ENCODE measurements around the gene CDKAL1. TPM values are rescaled to one million over a fixed set of nuclear protein-coding genes. Genes with fewer than 3 reads are reported as not detected.
"Not testable (repeated sequence)": the region's sequence is repeated elsewhere in the genome, so short reads cannot be mapped to it uniquely, and the experiment has no call there.

The CDKAL1 gene
- total RNA-seq, 1 donor from 2014 or later = 46.5 TPM

DNA sequence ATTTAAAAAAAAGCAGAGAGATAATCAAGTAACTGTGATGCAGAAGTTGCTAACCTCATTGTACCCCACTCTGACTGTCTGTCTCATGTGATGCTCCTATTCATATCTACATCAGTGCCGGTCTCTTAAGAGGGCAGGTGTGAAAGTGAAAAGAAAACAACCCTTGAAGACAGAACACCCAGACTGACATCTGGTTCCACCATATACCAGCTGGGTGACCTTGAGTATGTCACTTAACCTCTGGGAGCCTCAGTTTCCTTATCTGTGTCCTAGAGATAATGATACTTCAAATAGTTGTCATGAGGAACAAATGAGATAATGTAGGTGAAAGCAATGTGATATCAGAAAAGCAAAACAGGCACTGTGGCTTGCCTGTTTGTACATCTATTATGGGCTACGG lies 632.5 kb downstream of the CDKAL1 start:
- FAIRE-seq = no peak

DNA sequence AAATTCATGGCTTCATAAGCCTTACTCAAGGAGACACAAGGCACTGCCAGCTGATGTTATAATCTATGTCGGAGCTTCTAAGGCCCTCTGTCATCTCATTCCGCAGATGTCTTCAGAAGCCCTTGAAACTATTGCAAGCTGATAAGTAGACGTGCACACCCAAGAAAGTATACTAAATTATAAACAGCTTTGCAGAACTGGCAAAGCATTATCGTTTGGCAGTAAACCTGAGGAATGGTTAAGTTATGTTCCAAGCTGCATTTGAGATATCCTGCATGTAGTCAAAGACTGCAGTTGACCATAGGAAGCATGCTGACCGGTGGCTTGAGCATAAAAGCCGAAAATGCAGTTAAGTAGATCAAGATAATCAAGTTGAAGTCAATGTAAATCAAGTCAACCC lies 633.5 kb downstream of the CDKAL1 start:
- DNase-seq (ENCODE audit: low spot score in 2 of 2) = no peak
- no peak for FAIRE-seq

More for the DNA sequence above, 632.5 kb downstream of the CDKAL1 start:
- DNase-seq (ENCODE audit: low spot score in 2 of 2) = no peak

DNA sequence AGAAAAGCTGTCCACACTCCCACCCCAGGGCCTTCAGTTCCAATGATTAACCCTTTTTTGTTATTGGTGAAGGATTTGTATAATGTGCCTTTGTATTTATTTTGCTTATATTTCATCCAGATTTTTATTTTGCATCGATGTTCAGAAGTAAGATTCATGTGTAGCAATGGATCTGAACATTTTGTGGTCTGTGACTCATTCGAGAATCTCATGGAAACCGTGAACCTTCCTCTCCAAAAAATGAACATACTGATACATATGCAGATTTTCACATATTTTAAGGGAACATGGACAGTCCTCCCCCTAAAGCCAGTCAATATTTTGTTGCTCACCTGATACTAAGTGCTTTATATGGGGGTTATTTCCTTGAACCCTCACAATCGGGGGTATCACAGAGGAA lies 637.5 kb downstream of the CDKAL1 start:
- FAIRE-seq = no peak

GRCh38 chr6:21173031-21173430 lies 638.8 kb downstream of the CDKAL1 start:
- no peak for DNase-seq (ENCODE audit: low spot score in 2 of 2)
- FAIRE-seq = no peak

More for the DNA sequence above, 637.5 kb downstream of the CDKAL1 start:
- no peak for DNase-seq (ENCODE audit: low spot score in 2 of 2)

- DNase-seq (ENCODE audit: low spot score in 2 of 2) = no peak
- FAIRE-seq = no peak
These were observed 639.4 kb downstream of the CDKAL1 start for GRCh38 chr6:21173678-21174077.

- no peak for DNase-seq (ENCODE audit: low spot score in 2 of 2)
- FAIRE-seq = no peak
These were observed 641.9 kb downstream of the CDKAL1 start for GRCh38 chr6:21176197-21176596.

DNA sequence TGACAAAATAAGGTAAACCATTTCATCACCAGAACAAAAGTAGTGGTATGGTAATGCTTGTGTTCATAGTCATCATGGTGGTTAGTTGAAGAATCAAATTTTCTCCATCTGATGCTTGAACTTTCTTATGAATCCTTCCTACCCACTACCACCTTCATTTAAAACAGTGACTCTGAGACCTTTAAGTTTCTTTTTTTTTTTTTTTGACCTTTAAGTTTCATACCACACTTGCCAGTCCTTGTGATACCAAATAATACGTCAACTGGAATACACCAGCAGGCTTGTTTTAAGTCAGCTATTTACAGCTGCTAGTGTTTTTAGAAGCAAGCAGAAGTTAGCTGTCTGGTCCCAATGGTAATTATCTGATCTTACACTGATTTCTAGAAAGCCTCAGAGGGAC lies 645.9 kb downstream of the CDKAL1 start:
- no peak for FAIRE-seq
- DNase-seq (ENCODE audit: low spot score in 2 of 2) = no peak

DNA sequence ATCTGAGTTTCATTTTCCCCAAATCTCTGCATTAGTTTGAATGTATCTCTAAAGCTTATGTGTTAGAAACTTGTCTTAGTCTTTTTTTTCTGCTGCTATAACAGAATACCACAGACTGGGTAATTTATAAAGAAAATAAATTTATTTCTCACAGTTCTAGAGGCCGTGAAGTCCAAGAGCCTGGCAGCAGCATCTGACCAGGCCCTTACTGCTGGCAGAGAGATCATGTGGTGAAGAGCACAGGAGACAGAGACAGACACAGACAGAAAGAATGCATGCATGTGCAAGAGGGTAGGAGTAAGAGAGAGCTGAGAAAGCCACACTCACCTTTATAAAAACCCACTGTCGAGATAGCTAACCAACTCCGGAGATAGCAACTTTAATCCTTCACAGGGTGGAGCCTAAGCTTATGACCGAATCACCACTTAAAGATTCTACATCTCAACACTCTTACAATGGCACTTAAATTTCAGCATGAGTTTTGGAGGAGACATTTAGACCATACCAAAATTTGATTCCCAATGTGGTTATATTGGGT lies 646.6 kb downstream of the CDKAL1 start:
- no peak for DNase-seq (ENCODE audit: low spot score in 2 of 2)
- FAIRE-seq = no peak

DNA sequence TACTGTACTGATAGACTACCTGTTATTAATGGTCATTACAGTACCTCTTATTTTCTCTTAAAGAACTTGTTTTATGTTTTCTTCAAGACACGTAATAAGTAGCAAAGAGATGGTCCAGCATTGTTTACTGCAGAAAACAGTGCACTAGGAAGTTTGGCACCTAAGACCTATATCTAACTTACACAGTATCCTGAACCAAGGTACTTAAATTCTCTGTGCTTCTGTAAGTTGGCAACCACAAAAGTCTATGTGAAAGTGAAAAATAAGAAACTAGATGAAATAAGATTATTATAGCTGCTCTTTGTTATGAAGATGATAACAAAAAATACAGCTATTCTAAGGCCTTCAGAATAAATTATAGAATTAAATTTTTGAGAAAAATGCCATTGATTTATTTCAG lies 647.6 kb downstream of the CDKAL1 start:
- no peak for FAIRE-seq
- DNase-seq (ENCODE audit: low spot score in 2 of 2) = no peak

GRCh38 chr6:21182589-21182988 lies 648.3 kb downstream of the CDKAL1 start:
- no peak for DNase-seq (ENCODE audit: low spot score in 2 of 2)
- FAIRE-seq = no peak

DNA sequence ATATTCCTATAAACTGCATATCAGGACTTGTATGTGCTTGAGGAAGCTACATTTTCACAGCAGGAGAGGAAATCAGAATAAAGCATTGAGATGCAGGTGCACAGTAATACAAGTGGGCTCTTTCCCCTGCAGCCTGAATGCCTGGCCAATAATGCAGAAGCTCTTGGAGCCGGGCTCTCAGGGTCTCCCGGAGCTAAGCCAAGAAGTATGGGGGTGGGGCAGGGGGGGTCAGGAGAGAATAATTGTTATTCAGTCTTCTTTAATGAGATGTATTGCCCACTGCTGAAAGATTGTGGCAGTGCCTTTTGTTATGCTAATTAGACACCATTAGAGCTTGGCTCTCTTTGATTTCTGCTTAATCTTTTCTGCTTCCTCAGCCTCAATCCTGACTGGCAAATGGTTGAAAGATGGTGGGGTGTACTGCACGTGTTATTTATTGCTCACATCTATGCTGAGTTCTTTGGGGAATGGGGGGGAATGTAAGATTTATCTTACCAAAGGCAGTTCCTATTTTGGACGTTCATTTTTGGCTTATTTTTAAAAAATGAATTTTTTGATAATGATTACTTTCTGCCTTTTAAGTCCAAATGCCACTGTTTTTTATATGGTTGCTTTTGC lies 651.7 kb downstream of the CDKAL1 start:
- FAIRE-seq (no peak), DNase-seq (ENCODE audit: low spot score in 2 of 2) (no peak)

DNA sequence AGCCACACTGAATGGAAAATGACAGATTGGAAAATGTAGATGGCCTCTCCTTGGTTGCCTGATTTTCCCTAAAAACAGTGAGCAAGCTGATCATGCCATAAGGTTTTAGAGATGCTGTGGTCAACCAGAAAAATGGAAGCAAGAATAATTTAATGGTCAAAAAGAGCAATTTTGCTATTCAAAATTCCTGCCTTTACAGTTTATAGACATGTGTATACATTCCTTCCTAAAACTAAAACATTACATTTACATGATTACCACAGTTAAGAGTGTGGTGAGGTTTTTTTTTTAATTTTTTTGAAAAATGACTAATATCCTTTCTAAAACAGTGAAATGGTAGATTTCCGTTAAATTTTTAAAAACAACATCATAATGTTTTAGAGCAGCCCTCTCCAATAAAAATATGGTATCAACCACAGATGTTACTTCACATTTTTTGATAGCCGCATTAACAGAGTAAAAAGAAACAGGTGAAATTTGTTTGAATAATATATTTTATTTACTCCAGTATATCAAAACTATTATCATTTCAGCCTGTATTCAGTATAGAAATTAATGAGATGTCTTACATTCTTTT lies 652.3 kb downstream of the CDKAL1 start:
- FAIRE-seq (peak; percentile 31), DNase-seq (ENCODE audit: low spot score in 2 of 2) (no peak)

DNA sequence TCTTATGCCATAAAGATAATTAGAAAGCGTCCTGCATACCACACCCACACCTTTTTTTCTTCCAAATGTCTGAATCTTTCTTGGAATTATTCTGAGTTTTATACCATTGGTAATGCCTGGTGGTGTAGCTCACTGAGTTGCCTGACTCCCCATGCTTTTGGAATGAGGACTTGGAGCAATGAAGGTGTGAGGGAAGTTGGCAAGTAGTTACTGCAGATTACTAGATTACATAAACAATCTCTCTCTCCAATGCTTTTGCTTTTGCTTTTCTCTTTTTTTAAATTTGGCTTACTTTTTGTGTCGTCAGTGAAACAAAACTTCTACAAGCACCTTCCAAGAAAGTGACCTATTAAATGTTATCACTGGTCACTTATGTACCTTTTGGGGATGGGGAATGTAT lies 653.2 kb downstream of the CDKAL1 start:
- DNase-seq (ENCODE audit: low spot score in 2 of 2) = no peak
- no peak for FAIRE-seq

DNA sequence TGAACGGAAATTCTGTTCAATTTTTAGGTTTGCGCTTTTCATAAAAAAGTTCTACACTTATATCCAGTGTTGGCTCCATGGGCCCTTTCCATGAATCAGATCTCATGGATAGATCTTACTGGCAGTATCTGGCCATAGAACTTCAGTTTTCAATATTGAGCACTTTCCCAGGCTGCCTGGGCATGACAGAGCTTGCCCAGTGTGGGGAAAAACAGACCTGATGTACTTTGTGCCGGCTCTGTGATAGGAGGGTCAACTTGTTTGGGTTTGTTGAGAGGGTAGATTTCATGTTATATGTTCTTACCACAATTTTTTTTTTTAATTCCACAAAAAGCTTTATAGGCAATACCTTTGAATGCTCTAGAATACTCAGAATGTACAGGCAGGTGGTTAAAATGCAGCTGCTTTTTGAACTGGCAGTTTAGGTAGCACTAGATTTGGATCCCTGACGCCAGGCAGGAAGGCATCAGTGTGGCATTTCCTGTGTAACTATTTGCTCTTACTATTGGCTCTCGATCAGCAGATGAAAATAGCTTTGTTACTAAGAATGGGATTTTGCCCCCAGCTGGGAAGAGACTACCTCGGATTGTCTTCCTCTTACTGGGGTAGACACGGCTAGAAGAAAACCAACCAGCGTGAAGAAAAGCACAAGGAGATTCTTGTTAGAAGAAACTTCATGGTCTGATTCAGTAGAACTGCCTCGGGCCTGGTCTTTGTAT lies 654.4 kb downstream of the CDKAL1 start:
- no peak for FAIRE-seq
- DNase-seq (ENCODE audit: low spot score in 2 of 2) = no peak

DNA sequence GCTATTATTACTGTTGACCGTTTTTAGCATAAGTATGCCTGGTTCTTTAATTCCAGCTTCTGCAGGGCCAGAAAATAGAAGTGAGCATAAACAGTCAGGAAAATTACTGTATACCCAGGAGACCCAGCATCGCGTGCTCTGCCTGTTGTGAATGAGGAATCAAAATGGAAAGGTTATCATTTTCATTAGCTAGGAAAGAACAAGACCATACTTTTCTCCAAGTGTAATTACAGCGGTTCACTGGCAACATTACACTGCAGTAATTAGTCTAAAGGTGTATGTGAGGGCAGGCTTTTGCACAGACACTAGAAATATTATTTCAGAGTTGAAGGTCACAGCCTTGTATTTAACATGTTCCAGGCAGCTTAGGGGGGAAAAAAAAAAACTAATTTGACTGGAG lies 655.5 kb downstream of the CDKAL1 start:
- DNase-seq (ENCODE audit: low spot score in 2 of 2) (no peak), FAIRE-seq (no peak)

- no peak for DNase-seq (ENCODE audit: low spot score in 2 of 2)
- no peak for FAIRE-seq
These were observed 656.4 kb downstream of the CDKAL1 start for GRCh38 chr6:21190701-21191100.

- FAIRE-seq (no peak), DNase-seq (ENCODE audit: low spot score in 2 of 2) (no peak)
These were observed 659.7 kb downstream of the CDKAL1 start for GRCh38 chr6:21193790-21194475.

DNA sequence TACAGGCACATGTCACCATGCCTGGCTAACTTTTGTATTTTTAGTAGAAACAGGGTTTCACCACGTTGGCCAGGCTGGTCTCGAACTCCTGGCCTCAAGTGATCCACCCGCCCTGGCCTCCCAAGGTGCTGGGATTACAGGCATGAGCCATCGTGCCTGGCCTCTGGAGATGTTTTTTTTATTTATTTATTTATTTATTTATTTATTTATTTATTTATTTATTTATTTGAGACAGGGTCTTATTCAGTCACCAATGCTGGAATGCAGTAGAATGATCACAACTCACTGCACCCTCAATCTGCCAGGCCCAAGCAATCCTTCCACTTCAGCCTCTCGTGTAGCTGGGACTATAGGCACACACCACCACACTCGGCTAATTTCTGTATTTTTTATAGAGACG lies 661.0 kb downstream of the CDKAL1 start:
- FAIRE-seq; DNase-seq (ENCODE audit: low spot score in 2 of 2): not testable (repeated sequence)

GRCh38 chr6:21198032-21198640 lies 663.9 kb downstream of the CDKAL1 start:
- DNase-seq (ENCODE audit: low spot score in 2 of 2) (no peak), FAIRE-seq (no peak)

DNA sequence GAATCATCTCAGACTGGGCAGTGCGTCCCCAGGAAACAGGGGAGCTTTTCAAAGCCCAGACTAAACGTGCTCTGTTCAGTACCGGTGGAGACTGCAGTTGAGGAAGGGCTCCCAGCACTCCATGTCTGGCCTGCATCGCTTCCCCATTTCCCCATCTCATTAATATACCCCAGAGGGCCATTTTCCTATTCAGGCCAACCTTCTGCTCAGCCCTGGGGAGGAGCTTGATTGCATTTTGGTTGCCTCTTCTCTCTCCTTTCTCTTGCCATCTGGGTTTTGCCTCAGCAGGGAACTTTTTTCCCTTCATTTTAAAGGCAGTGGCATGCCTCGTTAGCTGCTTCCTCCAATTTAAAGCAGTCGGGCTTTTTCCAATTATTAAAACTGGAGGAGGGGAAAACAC lies 665.0 kb downstream of the CDKAL1 start:
- no peak for DNase-seq (ENCODE audit: low spot score in 2 of 2)
- no peak for FAIRE-seq
